Measurements from ENCODE around the gene DUSP22. TPM values are rescaled to one million over a fixed set of nuclear protein-coding genes. Genes with fewer than 3 reads are reported as not detected.
"Not testable (repeated sequence)": the region's sequence is repeated elsewhere in the genome, so short reads cannot be mapped to it uniquely, and the experiment has no call there.

Gene DUSP22
- total RNA-seq = 10 to 100 TPM; 33.5 to 35.4 TPM
- polyA plus RNA-seq (2013, experiment 1 of 2) = 41.4 TPM
- polyA plus RNA-seq (2013, experiment 2 of 2) = 38.1 TPM
- long read RNA-seq, experiment 1, partial matches to known transcripts = 0 of 11 reads
- long read RNA-seq, experiment 1, other reads (novel, unspliced or antisense) = 6 of 11 reads
- long read RNA-seq, experiment 2, transcript DUSP22-201 (8 exons, 1,485 nt) = minor isoform, 6 of 65 reads
- long read RNA-seq, experiment 2, transcript DUSP22-202 (7 exons, 3,098 nt) = minor isoform, 20 of 65 reads
- long read RNA-seq, experiment 2, transcript DUSP22-208 (6 exons, 1,166 nt) = major isoform, 26 of 65 reads
- long read RNA-seq, experiment 2, partial matches to known transcripts = 1 of 65 reads
- long read RNA-seq, experiment 2, other reads (novel, unspliced or antisense) = 7 of 65 reads
- long read RNA-seq, experiment 3, transcript DUSP22-202 (7 exons, 3,098 nt) = minor isoform, 9 of 34 reads
- long read RNA-seq, experiment 3, transcript DUSP22-208 (6 exons, 1,166 nt) = major isoform, 11 of 34 reads
- long read RNA-seq, experiment 3, partial matches to known transcripts = 2 of 34 reads
- long read RNA-seq, experiment 3, other reads (novel, unspliced or antisense) = 9 of 34 reads
- long read RNA-seq, experiment 4, partial matches to known transcripts = 3 of 8 reads
- long read RNA-seq, experiment 4, other reads (novel, unspliced or antisense) = 4 of 8 reads

GRCh38 chr6:291697-292505 is at the start of gene DUSP22:
DUSP22 (plus strand) TSS chr6:292487; CDS start chr6:292540, 53 bp downstream.
- peak within 1 kb of the TSS; percentile 73 for H3K27ac Mint-ChIP-seq
- H3K27me3 Mint-ChIP-seq (ENCODE audit: insufficient read depth) = peaks cover 8% of the 10 kb centered on the region
- Histone ChIP-seq H3K4me1 (ENCODE audit: control insufficient read depth, insufficient read depth, low read length) (peaks cover 3% of the 10 kb centered on the region), H3K9me3 (ENCODE audit: control insufficient read depth, low read length) (peaks cover 13% of the 10 kb centered on the region), H3K36me3 (ENCODE audit: control insufficient read depth, insufficient read depth, low read length) (no peaks in the 10 kb centered on the region), H3K27ac (ENCODE audit: low read depth, low read length) (peak within 1 kb of the TSS; percentile 62), H3K9ac (ENCODE audit: extremely low read depth, low read length, poor library complexity, severe bottlenecking) (peak within 1 kb of the TSS; percentile 47), H3K4me3 (ENCODE audit: low read length) (peak within 1 kb of the TSS; percentile 87), H3K27me3 (ENCODE audit: control insufficient read depth, insufficient read depth, low read length, poor library complexity, severe bottlenecking) (no peaks in the 10 kb centered on the region)
- TF ChIP-seq CTCF (conservative IDR thresholded peaks at IDR 0.05) = no peak
- peaks cover 50% of the 10 kb centered on the region for H3K9me3 Mint-ChIP-seq
- peaks cover 18% of the 10 kb centered on the region for H3K4me1 Mint-ChIP-seq
- WGBS, 2 experiments (ENCODE audit: insufficient coverage in 1 of 2, insufficient read length in 1 of 2) = 23 to 53% methylated on average over 35 to 85 of the region's 85 CpGs
- peak within 1 kb of the TSS; percentile 72 for H3K4me3 Mint-ChIP-seq
- no peaks in the 10 kb centered on the region for H3K36me3 Mint-ChIP-seq (ENCODE audit: low read depth)
- DNase-seq = peak; percentile 94

- H3K27me3 Mint-ChIP-seq (ENCODE audit: insufficient read depth) = no peaks in the 10 kb centered on the region
- TF ChIP-seq CTCF (conservative IDR thresholded peaks at IDR 0.05) = no peak
Measured at GRCh38 chr6:246352-246751, 45.9 kb upstream of the DUSP22 start.

GRCh38 chr6:247351-247750 is 44.9 kb upstream of the DUSP22 start:
- H3K4me1 ChIP-seq (ENCODE audit: control insufficient read depth, insufficient read depth, low read length) = no peaks in the 10 kb centered on the region
- no peaks in the 10 kb centered on the region for H3K27me3 ChIP-seq (ENCODE audit: control insufficient read depth, insufficient read depth, low read length, poor library complexity, severe bottlenecking)
- Mint-ChIP-seq H3K27me3 (ENCODE audit: insufficient read depth) (no peaks in the 10 kb centered on the region), H3K9me3 (no peaks in the 10 kb centered on the region), H3K4me3 (no peak overlapping the region), H3K27ac (no peak overlapping the region), H3K4me1 (no peaks in the 10 kb centered on the region), H3K36me3 (ENCODE audit: low read depth) (no peaks in the 10 kb centered on the region)
- no peak for TF ChIP-seq CTCF (conservative IDR thresholded peaks at IDR 0.05)
- DNase-seq = no peak
- H3K4me3 ChIP-seq (ENCODE audit: low read length) = no peak overlapping the region
- no peak overlapping the region for H3K9ac ChIP-seq (ENCODE audit: extremely low read depth, low read length, poor library complexity, severe bottlenecking)
- no peak overlapping the region for H3K27ac ChIP-seq (ENCODE audit: low read depth, low read length)
- H3K36me3 ChIP-seq (ENCODE audit: control insufficient read depth, insufficient read depth, low read length) = no peaks in the 10 kb centered on the region
- no peaks in the 10 kb centered on the region for H3K9me3 ChIP-seq (ENCODE audit: control insufficient read depth, low read length)
- WGBS, 2 experiments (ENCODE audit: insufficient coverage in 1 of 2, insufficient read length in 1 of 2) = 88 to 96% methylated on average over 3 to 5 of the region's 5 CpGs

More at GRCh38 chr6:246352-246751, 45.9 kb upstream of the DUSP22 start:
- H3K4me3 Mint-ChIP-seq = no peak overlapping the region
- H3K4me1 Mint-ChIP-seq = no peaks in the 10 kb centered on the region
- H3K9me3 Mint-ChIP-seq = no peaks in the 10 kb centered on the region
- no peak overlapping the region for H3K27ac Mint-ChIP-seq
- Histone ChIP-seq H3K4me3 (ENCODE audit: low read length) (no peak overlapping the region), H3K9ac (ENCODE audit: extremely low read depth, low read length, poor library complexity, severe bottlenecking) (no peak overlapping the region), H3K27ac (ENCODE audit: low read depth, low read length) (no peak overlapping the region), H3K9me3 (ENCODE audit: control insufficient read depth, low read length) (no peaks in the 10 kb centered on the region), H3K36me3 (ENCODE audit: control insufficient read depth, insufficient read depth, low read length) (no peaks in the 10 kb centered on the region), H3K4me1 (ENCODE audit: control insufficient read depth, insufficient read depth, low read length) (no peaks in the 10 kb centered on the region), H3K27me3 (ENCODE audit: control insufficient read depth, insufficient read depth, low read length, poor library complexity, severe bottlenecking) (no peaks in the 10 kb centered on the region)
- no peaks in the 10 kb centered on the region for H3K36me3 Mint-ChIP-seq (ENCODE audit: low read depth)
- no peak for DNase-seq
- 93 to 94% methylated on average over 7 to 8 of the region's 8 CpGs for WGBS, 2 experiments (ENCODE audit: insufficient coverage in 1 of 2, insufficient read length in 1 of 2)

- H3K9me3 ChIP-seq (ENCODE audit: control insufficient read depth, low read length) = not testable (repeated sequence)
Measured at GRCh38 chr6:248046-248445, 44.2 kb upstream of the DUSP22 start.

More at GRCh38 chr6:248046-248445, 44.2 kb upstream of the DUSP22 start:
- not testable (repeated sequence) for H3K4me3 Mint-ChIP-seq; H3K27ac Mint-ChIP-seq; DNase-seq; H3K9me3 Mint-ChIP-seq; H3K27ac ChIP-seq (ENCODE audit: low read depth, low read length); H3K4me3 ChIP-seq (ENCODE audit: low read length); H3K9ac ChIP-seq (ENCODE audit: extremely low read depth, low read length, poor library complexity, severe bottlenecking); H3K4me1 ChIP-seq (ENCODE audit: control insufficient read depth, insufficient read depth, low read length); H3K4me1 Mint-ChIP-seq; H3K27me3 ChIP-seq (ENCODE audit: control insufficient read depth, insufficient read depth, low read length, poor library complexity, severe bottlenecking); H3K36me3 Mint-ChIP-seq (ENCODE audit: low read depth); H3K36me3 ChIP-seq (ENCODE audit: control insufficient read depth, insufficient read depth, low read length); H3K27me3 Mint-ChIP-seq (ENCODE audit: insufficient read depth)
- 78 to 90% methylated on average over 3 to 6 of the region's 6 CpGs for WGBS, 2 experiments (ENCODE audit: insufficient coverage in 1 of 2, insufficient read length in 1 of 2)
